Lung (tissue), 12 donors: ENCODE measurements around the gene MMP14. TPM values are rescaled to one million over a fixed set of nuclear protein-coding genes. Genes with fewer than 3 reads are reported as not detected.
A peak's percentile ranks its signal among the peaks of the same experiment; 100 is the strongest.

Experiments
- ATAC-seq: fragments of 200-7000 bp; cut with Tn5 transposase; one replicate; pipeline ENCODE4 v1.9.1; 2020; ENCODE audit warnings: moderate number of reproducible peaks; ENCODE audit not compliant: insufficient read depth, low FRiP score
- DNase-seq, 3 donors: peaks; one replicate each; pipeline ENCODE4 v3.0.0-alpha.2; 2013 to 2017
- H3K27ac ChIP-seq, 2 donors: one replicate each; pipeline ENCODE4 v1.5.1; 2013; ENCODE audit warnings: mild to moderate bottlenecking in 2 of 2, moderate library complexity in 2 of 2, control low read depth in 1 of 2, inconsistent platforms in 1 of 2, low read depth in 1 of 2, low read length in 1 of 2
- H3K27me3 ChIP-seq, 3 donors: one replicate each; pipeline ENCODE4 v1.5.1; 2013; ENCODE audit warnings: low read length in 2 of 3; ENCODE audit not compliant: control insufficient read depth in 3 of 3, insufficient read depth in 3 of 3
- H3K36me3 ChIP-seq, 4 donors: one replicate each; pipeline ENCODE4 v1.5.1; 2013; ENCODE audit warnings: low read length in 4 of 4, mild to moderate bottlenecking in 1 of 4, moderate library complexity in 1 of 4; ENCODE audit not compliant: control insufficient read depth in 4 of 4, insufficient read depth in 4 of 4
- H3K4me1 ChIP-seq, 5 donors: one replicate each; pipeline ENCODE4 v1.5.1; 2013; ENCODE audit warnings: low read length in 5 of 5, mild to moderate bottlenecking in 2 of 5, moderate library complexity in 1 of 5; ENCODE audit not compliant: control insufficient read depth in 5 of 5, insufficient read depth in 5 of 5
- H3K4me3 ChIP-seq: one replicate; pipeline ENCODE4 v1.5.1; 2013; ENCODE audit warnings: mild to moderate bottlenecking, control low read depth, moderate library complexity
- H3K9ac ChIP-seq, 2 donors: one replicate each; pipeline ENCODE4 v1.5.1; 2013; ENCODE audit warnings: low read length in 2 of 2, control low read depth in 1 of 2; ENCODE audit not compliant: insufficient read depth in 1 of 2
- H3K9me3 ChIP-seq, 4 donors: one replicate each; pipeline ENCODE4 v1.5.1; 2013; ENCODE audit warnings: low read length in 3 of 4, mild to moderate bottlenecking in 1 of 4, moderate library complexity in 1 of 4; ENCODE audit not compliant: control insufficient read depth in 4 of 4, insufficient read depth in 3 of 4
- CTCF ChIP-seq: IDR thresholded peaks from 2 replicates; pipeline ENCODE4 v1.5.1; 2012; ENCODE audit warnings: mild to moderate bottlenecking; ENCODE audit errors: control extremely low read depth, extremely low read depth
- WGBS, 2 donors: extraction: QIAGEN DNeasy Blood & Tissue Kit; methylation state at CpG; one replicate each; pipeline ENCODE4 v1.1.7; 2013; 5-methylcytosine and 5-hydroxymethylcytosine counted together
- polyA plus RNA-seq, 2 donors: library from polyadenylated mRNA; stranded (reverse); fragments of 200-250 nt; gene quantifications; one replicate each; pipeline ENCODE4 v1.2.1, GENCODE V29; 2013
- total RNA-seq, 2 donors: library from RNA; depleted of rRNA in 1 of 2; stranded (reverse); fragments of >200 nt in 1 of 2; gene quantifications; one replicate each; pipeline ENCODE4 v1.2.1, GENCODE V29; 2014 to 2021
- donor health status: control.
- donor health status: control.
- donor health status: Bipolar disorder and iron deficiency.
- donor health status: healthy.
- donor health status: DM: yes; HTN: yes; CAD: no.

MMP14 gene
- total and polyA plus RNA-seq, 4 donors = 121 to 162 (median 135) TPM

- Histone ChIP-seq H3K27me3 (no peaks in the 10 kb centered on the region), H3K4me3 (no peak overlapping the region), H3K4me1 (peaks cover 0 to 4% (median 1%) of the 10 kb centered on the region in 5 donors), H3K36me3 (no peaks in the 10 kb centered on the region), H3K27ac (no peak overlapping the region), H3K9ac (peak overlapping the region in 1 of 2 donors; percentile 27), H3K9me3 (no peaks in the 10 kb centered on the region)
- ATAC-seq (no peak), DNase-seq (no peak)
- no peak for TF ChIP-seq CTCF
- 64 to 70% methylated on average over 6 of the region's 6 CpGs for WGBS, 2 donors
These were observed 29.3 kb downstream of the MMP14 start for GRCh38 chr14:22865424-22866405.

- DNase-seq = no peak
- no peak overlapping the region for H3K9ac ChIP-seq
- H3K36me3 ChIP-seq = no peaks in the 10 kb centered on the region
- no peaks in the 10 kb centered on the region for H3K9me3 ChIP-seq
- H3K4me3 ChIP-seq = no peak overlapping the region
- H3K27me3 ChIP-seq = no peaks in the 10 kb centered on the region
- 96 to 98% methylated on average over 5 of the region's 5 CpGs for whole genome bisulfite sequencing, 2 donors
- no peak for ATAC-seq
- H3K4me1 ChIP-seq = peaks cover 0 to 9% (median 1%) of the 10 kb centered on the region in 5 donors
- TF ChIP-seq CTCF = no peak
- no peak overlapping the region for H3K27ac ChIP-seq
These were observed 30.5 kb downstream of the MMP14 start for GRCh38 chr14:22866874-22867273.

GRCh38 chr14:22870811-22871223 is 34.4 kb downstream of the MMP14 start:
- Histone ChIP-seq H3K27ac (peak overlapping the region; percentile 97 to 99), H3K9me3 (no peaks in the 10 kb centered on the region), H3K4me1 (peaks cover 0 to 12% (median 6%) of the 10 kb centered on the region in 5 donors), H3K36me3 (peaks cover 0 to 18% (median 18%) of the 10 kb centered on the region in 4 donors), H3K9ac (peak overlapping the region in 1 of 2 donors; percentile 90), H3K4me3 (no peak overlapping the region), H3K27me3 (no peaks in the 10 kb centered on the region)
- WGBS, 2 donors = 3 to 5% methylated on average over 1 of the region's 1 CpG
- TF ChIP-seq CTCF = no peak
- DNase-seq (no peak), ATAC-seq (peak; percentile 3)
